LHCN-M2 (cell line): Measurements from ENCODE around the gene TRAF6. TPM values are rescaled to one million over a fixed set of nuclear protein-coding genes. Genes with fewer than 3 reads are reported as not detected.
"Not testable (repeated sequence)": the region's sequence is repeated elsewhere in the genome, so short reads cannot be mapped to it uniquely, and the experiment has no call there.

Experiments used
- DNase-seq: peaks from one replicate; pipeline ENCODE4 v3.0.0-alpha.2; 2012; ENCODE audit warnings: low read depth
- polyA plus RNA-seq: library from polyadenylated mRNA; unstranded; fragments of >200 nt; gene quantifications from one replicate; pipeline ENCODE4 v1.2.1, GENCODE V29; 2012; ENCODE audit warnings: missing spikeins
- total RNA-seq: library from RNA; depleted of rRNA; stranded (reverse); fragments of >200 nt; gene quantifications from 2 replicates; pipeline ENCODE4 v1.2.3, GENCODE V29; 2014; rRNA removed

Gene TRAF6, protein sequence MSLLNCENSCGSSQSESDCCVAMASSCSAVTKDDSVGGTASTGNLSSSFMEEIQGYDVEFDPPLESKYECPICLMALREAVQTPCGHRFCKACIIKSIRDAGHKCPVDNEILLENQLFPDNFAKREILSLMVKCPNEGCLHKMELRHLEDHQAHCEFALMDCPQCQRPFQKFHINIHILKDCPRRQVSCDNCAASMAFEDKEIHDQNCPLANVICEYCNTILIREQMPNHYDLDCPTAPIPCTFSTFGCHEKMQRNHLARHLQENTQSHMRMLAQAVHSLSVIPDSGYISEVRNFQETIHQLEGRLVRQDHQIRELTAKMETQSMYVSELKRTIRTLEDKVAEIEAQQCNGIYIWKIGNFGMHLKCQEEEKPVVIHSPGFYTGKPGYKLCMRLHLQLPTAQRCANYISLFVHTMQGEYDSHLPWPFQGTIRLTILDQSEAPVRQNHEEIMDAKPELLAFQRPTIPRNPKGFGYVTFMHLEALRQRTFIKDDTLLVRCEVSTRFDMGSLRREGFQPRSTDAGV
- total RNA-seq: 7.2 and 8.6 TPM in 2 replicates
- polyA plus RNA-seq: 4.3 TPM

- peak; percentile 78 for DNase-seq
These were observed at the start of gene TRAF6 for GRCh38 chr11:36509694-36510593. TRAF6 (minus strand) TSS chr11:36510272; CDS start chr11:36501515, 8,757 bp downstream.

GRCh38 chr11:36558571-36559413, 48.7 kb upstream of the TRAF6 start:
- DNase-seq: no peak

DNA sequence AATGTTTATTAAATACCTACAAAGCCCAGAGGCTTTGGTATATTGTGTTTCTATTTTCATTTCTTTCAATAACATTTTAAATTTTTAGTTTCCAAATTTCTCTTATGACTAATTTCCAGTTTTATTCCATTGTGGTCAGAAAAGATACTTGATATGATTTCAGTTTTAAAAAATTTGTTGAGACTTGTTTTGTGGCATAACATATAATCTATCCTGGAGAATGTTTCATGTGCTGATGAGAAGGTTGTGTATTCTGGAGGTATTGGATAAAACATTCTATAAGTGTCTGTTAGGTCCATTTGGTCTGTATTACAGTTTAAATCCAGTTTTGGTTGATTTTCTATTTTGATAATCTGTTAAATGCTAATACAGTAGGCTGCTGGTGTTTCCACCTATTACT, 47.9 kb upstream of the TRAF6 start:
- DNase-seq: peak; percentile 9

DNA sequence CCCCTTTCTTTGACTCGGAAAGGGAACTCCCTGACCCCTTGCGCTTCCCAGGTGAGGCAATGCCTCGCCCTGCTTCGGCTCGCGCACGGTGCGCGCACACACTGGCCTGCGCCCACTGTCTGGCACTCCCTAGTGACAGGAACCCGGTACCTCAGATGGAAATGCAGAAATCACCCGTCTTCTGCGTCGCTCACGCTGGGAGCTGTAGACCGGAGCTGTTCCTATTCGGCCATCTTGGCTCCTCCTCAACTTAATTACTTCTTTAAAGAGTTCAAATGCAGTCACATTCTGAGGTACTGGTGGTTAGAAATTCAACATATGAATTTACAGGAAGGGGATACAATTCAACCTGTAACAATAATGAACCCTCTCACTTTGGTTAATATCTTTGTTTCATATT, 47.3 kb upstream of the TRAF6 start:
- not testable (repeated sequence) for DNase-seq

GRCh38 chr11:36550385-36551115, 40.5 kb upstream of the TRAF6 start:
- no peak for DNase-seq

GRCh38 chr11:36540998-36541397, 30.9 kb upstream of the TRAF6 start:
- peak; percentile 87 for DNase-seq

GRCh38 chr11:36534276-36534840, 24.3 kb upstream of the TRAF6 start:
- peak; percentile 5 for DNase-seq

DNA sequence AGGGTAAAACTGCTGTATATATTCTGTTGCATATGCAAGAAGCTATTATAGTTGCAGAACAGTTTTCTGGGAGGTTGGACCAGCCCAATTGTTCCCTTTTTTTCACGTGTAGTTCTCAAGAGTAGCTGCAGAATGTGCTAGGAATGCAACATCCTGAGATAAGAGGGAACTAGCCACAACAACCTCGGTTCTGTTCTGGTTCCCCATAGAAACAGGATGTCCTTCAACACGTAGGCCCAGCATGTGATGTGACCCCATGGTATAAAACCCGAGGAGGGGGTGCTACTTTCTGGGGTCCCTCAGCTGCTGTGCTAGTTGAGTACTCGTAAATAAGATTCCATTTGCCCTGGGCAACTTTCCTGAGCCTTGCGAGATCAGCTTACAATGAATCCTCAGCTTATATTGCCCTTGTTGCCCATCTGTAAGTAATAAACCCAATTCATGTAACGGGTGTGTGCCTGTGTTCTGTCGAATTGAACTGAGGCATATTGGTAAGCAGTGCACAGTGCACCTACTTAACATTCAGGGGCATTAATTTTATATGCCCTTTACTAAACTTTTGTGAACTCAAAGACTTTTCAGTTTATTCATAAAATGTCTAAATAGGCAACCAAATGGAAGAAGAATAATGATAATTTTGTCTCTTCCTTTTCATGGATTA, 23.0 kb upstream of the TRAF6 start:
- no peak for DNase-seq

- no peak for DNase-seq
These were observed 20.8 kb upstream of the TRAF6 start for GRCh38 chr11:36530840-36531239.

GRCh38 chr11:36513965-36514364, 3.9 kb upstream of the TRAF6 start:
- no peak for DNase-seq

DNA sequence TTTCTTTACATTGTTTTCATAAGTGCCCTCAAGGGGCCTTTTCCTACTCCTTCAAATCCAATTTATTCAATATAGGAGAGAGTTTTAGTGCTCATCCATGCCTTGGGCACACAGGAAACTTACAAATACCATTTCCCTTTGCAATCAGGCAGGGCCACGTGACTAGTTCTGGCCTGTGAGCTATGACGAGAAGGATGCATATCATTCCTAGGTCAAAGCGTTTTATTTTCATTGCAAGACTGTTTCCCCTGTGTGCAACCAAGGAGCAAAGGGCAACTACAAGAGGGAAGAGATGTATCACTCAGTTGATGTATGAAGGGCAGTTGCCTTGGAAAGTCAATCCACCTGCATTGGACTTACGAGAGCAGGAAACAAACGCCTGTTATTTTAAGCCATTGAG, 1.9 kb upstream of the TRAF6 start:
- no peak for DNase-seq

- DNase-seq: not testable (repeated sequence)
These were observed 990 bp upstream of the TRAF6 start for GRCh38 chr11:36511062-36511461.

DNA sequence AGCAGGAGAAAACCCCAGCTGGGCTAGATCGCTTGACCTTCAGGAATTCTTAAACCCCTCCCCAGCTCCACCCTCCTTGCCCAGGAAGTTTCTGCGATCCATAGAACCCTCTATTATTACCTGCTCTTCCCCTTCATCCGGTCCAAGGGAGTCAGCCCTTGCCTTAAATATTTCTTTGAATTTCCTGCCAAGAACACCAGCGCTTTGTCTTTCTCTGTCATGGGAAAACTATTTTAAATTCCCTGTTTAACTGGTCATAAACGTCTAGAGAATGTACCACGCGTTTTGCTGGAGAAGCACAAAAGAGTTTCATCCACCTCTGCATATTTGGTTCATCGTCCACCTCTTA, 496 bp upstream of the TRAF6 start:
- no peak for DNase-seq

DNA sequence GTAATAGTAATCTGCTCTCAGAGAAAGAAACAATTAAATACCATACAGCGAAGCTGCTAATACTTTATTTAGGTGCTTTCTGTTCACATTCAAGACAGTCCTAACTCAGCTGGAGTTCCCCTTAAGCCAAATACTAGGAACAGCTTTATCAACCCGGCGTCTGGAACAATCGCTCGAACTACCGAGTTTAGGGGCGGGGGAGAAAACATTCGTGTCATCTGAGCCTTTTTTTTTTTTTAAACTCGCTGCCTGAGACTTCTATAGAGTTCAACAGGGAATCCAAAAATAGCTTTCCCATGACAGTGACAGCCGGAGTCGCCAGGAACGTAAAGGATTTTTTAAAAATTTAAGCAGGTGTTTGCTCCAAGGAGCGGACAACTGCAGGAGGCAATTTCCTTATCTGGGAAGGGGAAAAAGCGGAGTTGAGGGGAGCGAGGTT, 852 bp downstream of the TRAF6 start:
- DNase-seq: peak; percentile 38

GRCh38 chr11:36508743-36509142, 1.3 kb downstream of the TRAF6 start:
- no peak for DNase-seq

GRCh38 chr11:36507824-36508489, 2.1 kb downstream of the TRAF6 start:
- no peak for DNase-seq

GRCh38 chr11:36501236-36501635, 8.8 kb downstream of the TRAF6 start:
- DNase-seq: peak; percentile 54

DNA sequence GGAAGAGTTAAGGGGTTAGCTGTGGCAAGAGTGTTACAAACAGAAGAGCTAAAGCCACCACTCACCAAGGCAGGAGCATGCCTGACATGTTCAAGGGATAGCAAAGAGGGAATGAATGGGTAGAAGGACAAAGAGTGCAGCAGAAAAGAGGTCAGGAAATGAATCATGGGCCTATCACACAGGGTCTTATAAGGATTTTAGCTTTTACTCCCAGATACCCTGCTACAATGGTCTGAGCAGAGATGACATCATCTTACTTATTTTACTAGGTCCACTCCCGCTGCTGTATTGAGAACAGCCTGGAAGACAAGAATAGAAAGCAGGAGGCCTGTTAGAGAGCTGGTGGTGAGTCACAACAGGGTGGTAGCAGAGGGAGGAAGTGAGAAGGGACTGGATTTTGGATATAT, 9.8 kb downstream of the TRAF6 start:
- peak; percentile 96 for DNase-seq

- no peak for DNase-seq
These were observed 10.8 kb downstream of the TRAF6 start for GRCh38 chr11:36499315-36499714.
